A549 (cell line): Measurements from ENCODE around the gene OSBPL6.

Experiments
- HMGXB4 ChIP-seq: fragments of 250-450 bp; sonication (Bioruptor Pico); IDR thresholded peaks from 2 replicates; pipeline ENCODE4 v1.5.0; 2021; ENCODE audit warnings: mild to moderate bottlenecking, moderate library complexity, borderline replicate concordance
- REST ChIP-seq: fragments of 200-600 bp; sonication (generic); IDR thresholded peaks from 2 replicates; pipeline ENCODE4 v1.6.1; 2016; ENCODE audit warnings: antibody characterized with exemption, mild to moderate bottlenecking, moderate library complexity

- no peak for TF ChIP-seq HMGXB4 (CRISPR knock-in tag)
- TF ChIP-seq REST, result no peak
Measured at GRCh38 chr2:178448968-178449661, 254.8 kb downstream of the OSBPL6 start.
